Esophagus mucosa (tissue), 1 donor: ENCODE data around the gene CSNK2A3. TPM values are rescaled to one million over a fixed set of nuclear protein-coding genes. Genes with fewer than 3 reads are reported as not detected.
A peak's percentile ranks its signal among the peaks of the same experiment; 100 is the strongest.
"Not testable (repeated sequence)": the region's sequence is repeated elsewhere in the genome, so short reads cannot be mapped to it uniquely, and the experiment has no call there.

Source experiments
- ATAC-seq: fragments of 200-7000 bp; cut with Tn5 transposase; one replicate; pipeline ENCODE4 v1.9.1; 2020
- total RNA-seq: library from RNA; stranded (reverse); gene quantifications from one replicate; pipeline ENCODE4 v1.2.4, GENCODE V29; 2023
- donor health status: DM: yes; HTN: yes; CAD: no.

The CSNK2A3 gene
- total RNA-seq: 0.84 TPM

- not testable (repeated sequence) for ATAC-seq
These were observed at the start of gene CSNK2A3 for GRCh38 chr11:11352878-11353277. CSNK2A3 (minus strand) TSS chr11:11353250; CDS start chr11:11353119, 131 bp downstream.

DNA sequence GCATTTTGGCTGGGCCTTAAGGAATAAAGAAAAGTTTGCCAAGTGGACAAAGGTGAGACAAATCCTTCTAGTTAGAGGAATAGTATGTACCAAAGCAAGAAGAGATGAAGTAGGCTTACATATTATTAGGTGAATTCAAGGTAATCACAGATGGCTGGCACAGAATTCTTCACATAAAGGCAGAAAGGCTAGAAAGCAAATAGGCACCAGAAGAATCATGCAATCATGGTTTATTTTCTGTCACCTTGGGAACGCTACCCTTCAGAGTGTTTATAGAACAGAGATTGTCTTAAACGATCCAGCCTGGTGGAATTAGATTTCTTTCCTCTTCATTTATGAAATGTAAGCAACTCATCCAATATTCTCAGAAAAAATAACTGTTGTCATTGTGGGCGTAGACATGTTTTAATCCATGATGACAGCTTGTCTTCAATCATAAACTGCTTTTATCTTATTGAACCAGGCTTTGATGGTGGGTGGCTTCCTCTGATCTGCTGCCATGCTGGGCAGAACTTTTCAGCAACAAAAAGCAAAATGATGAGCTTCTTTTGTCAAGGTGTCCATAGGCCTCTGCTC lies 49.0 kb upstream of the CSNK2A3 start:
- ATAC-seq: no peak

GRCh38 chr11:11400635-11401232 lies 47.7 kb upstream of the CSNK2A3 start:
- no peak for ATAC-seq

GRCh38 chr11:11400121-11400520 lies 47.1 kb upstream of the CSNK2A3 start:
- no peak for ATAC-seq

- ATAC-seq: no peak
These were observed 44.7 kb upstream of the CSNK2A3 start for GRCh38 chr11:11397781-11398180.

DNA sequence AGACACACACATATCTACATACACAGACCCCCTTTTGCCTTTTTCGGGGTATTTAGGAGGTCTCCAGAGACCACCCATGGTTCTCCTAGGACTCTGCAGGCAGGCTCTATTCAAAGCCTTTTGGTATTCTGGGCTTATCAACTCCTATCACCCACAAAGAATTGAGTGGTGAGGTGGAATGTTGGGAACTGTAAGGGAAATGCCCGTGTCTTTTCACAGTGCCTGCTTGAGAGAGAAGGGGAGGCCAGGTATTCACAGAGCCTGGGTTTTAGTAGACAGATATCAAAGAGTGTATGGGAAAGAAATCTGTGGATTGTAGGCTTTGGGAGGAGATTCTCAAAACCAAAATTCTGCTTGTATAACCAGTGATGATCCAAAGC lies 44.0 kb upstream of the CSNK2A3 start:
- ATAC-seq: no peak

DNA sequence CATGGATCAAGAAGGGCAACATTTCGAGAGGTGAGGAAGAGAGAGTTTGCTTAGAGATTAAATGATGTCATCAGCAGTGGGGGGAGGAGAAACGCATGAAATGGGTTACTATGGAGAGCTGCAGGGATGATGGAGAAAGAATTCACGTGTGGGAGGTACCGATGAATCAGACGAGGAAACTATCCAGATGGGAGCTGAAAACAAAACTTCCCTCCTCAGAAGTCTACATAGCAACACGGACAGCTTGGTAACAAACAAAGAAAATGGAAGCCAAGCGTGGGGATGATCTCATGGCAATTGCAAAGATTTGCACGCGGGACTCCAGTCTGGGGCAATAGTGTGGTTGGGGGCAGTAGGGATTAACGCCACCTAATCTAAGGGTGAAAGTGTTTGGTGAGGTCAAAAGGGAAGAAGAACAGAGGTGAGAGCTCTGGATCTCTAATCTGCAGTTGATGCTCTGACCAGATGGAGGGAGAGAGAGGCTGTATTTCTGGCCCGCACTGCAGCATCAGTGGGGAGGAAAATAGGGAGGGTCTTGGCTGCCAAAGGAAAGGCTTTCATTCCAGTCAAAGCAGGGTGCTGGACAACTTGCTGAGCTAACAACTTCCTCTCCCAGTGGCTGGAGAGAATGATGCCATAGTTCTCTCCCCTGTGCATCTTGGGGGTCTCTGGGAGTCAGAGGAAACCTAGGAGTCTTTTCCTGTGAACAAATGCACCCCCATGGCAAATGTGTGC lies 43.4 kb upstream of the CSNK2A3 start:
- ATAC-seq: peak; percentile 60

DNA sequence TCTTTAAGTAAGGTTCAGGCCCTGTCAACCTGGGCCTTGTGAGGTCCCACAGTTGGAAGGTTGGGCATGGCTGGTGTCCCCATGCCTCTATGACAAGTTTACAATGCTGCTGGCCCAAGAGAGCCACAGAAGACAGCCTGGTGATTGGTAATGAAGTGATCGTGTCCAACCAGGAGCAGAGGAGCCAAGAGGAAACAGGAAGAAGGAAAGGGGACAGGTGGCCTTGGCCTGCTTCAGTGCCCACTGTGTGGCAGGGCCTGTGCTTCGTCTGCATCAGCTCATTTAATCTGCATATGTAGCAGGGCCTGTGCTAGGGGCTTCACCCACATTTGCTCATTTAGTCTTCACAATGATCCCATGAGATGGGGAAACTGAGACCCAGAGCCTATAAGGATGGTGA lies 42.1 kb upstream of the CSNK2A3 start:
- ATAC-seq: no peak

DNA sequence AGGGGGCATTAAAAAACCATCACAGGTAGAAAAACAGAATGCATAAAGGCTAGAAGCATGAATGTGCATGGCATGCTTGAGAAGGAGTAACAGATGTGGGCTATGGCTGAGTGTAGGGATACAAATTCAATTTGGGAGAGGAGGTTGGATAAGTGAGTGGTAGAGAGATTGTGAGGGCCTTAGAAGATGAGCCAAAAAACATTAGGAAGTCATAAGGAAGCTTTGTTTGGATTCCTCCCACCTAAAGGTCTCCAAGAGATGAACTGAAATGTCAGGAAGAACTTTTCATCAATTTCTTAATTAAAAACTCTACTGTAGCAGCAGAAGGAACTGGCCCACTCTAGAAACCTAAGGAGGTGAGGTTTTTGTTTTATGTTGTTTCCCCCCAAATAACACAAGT lies 41.2 kb upstream of the CSNK2A3 start:
- ATAC-seq: no peak

- peak; percentile 81 for ATAC-seq
These were observed 38.9 kb upstream of the CSNK2A3 start for GRCh38 chr11:11391796-11392463.

DNA sequence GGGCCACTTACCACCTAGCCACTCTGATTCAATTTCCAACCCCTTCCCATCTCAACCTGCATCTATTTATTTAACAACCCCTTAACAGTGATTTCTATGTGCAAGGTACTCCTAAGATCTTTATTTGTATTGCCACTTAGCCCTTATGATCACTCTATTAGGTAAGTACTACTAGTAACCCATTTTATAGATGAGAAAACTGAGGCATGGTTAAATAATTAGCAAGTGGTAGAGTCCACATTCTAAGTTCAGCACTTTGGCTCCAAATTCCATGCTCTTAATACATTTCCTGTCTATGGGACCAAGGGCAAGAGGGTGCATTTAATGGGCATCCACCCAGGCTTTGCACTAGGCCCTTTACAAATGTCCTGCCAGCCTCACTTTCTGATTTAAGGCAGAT lies 38.1 kb upstream of the CSNK2A3 start:
- ATAC-seq: no peak

- ATAC-seq: no peak
These were observed 37.2 kb upstream of the CSNK2A3 start for GRCh38 chr11:11390068-11390771.

- ATAC-seq: peak; percentile 22
These were observed 36.2 kb upstream of the CSNK2A3 start for GRCh38 chr11:11389238-11389637.

- ATAC-seq: no peak
These were observed 34.7 kb upstream of the CSNK2A3 start for GRCh38 chr11:11387622-11388305.

- no peak for ATAC-seq
These were observed 34.2 kb upstream of the CSNK2A3 start for GRCh38 chr11:11387207-11387606.

- no peak for ATAC-seq
These were observed 31.8 kb upstream of the CSNK2A3 start for GRCh38 chr11:11384829-11385228.

- ATAC-seq: no peak
These were observed 30.9 kb upstream of the CSNK2A3 start for GRCh38 chr11:11383995-11384394.

- no peak for ATAC-seq
These were observed 29.9 kb upstream of the CSNK2A3 start for GRCh38 chr11:11382858-11383532.

DNA sequence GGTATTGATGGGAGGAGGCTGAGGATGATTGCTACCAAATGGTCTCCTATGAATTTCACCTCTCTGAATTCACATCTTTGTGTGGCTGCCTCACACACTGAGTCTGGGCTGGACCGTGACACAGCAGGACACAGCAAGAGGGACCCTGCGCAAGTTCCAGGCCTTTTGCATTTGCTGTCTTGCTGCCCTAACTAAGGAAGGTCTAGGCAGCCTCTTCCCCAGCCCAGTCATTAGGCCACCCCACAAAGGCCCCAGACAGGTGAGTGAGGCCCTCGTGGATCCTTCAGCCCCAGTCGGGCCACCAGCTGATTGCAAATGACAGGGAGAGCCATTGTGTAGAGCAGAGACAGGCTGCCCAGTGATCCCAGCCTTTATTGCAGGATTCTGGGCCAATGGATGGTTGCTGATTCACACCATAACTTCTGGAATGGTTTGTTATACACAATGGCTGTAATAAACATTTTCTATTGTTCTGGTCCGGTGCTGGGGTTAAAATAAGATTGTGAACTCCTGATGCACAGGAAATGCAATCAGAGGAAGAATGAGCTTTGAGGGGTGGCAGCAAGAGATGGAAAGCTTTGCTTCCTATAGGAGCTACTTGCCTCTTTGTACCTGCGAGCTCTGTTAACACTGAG lies 28.5 kb upstream of the CSNK2A3 start:
- no peak for ATAC-seq

DNA sequence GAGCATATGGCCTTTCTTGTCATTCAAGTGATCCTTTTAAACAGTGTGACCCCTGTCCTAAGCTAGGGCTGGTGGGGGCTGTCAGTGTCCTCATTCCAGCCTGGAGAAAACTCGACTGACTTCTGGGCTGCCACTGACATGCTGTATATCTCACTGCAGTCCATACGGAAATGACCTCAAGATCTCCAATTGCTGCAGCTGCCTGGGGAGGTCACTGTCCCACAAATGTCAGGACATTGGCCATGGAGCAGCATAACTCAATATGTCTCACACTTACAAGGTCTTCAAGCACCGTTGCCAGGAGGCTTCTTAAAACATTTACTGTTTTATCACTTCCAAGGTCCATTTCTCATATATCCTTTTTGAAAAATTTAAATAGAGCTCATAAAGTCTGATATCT lies 27.8 kb upstream of the CSNK2A3 start:
- no peak for ATAC-seq

DNA sequence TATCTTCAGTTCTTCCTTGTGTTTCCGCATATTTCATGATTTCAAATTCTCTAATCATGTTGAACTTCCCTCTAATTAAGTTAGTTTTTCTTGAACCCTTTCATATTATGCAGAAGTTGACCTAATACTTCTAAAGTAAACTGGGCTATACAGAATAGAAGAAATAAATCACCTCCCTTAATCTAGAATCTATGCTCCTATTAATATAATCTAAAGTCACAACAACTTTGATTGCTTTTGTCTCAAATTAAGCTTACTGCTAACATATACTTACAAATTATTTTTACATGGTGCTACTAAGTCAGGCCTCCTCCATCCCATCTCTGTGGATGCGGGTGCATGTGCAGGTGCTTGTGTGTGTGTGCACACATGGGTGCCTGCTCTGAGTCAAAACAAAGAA lies 27.3 kb upstream of the CSNK2A3 start:
- no peak for ATAC-seq
